Jurkat, Clone E6-1 (cell line): ENCODE measurements around the gene IFIT1.
"Not testable (repeated sequence)": the region's sequence is repeated elsewhere in the genome, so short reads cannot be mapped to it uniquely, and the experiment has no call there.

Experiments
- DNase-seq: peaks from one replicate; pipeline ENCODE4 v3.0.0-alpha.2; 2011; ENCODE audit warnings: low read depth, low spot score
- H3K4me3 ChIP-seq: 2 replicates; pipeline ENCODE4 v1.5.1; 2011; ENCODE audit warnings: mild to moderate bottlenecking, low read length, control low read depth, moderate library complexity

IFIT1 gene

GRCh38 chr10:89363729-89364442 lies 28.5 kb upstream of the IFIT1 start:
- no peak for DNase-seq
- no peak overlapping the region for H3K4me3 ChIP-seq

- no peak overlapping the region for H3K4me3 ChIP-seq
- no peak for DNase-seq
Measured at GRCh38 chr10:89364531-89364930, 27.9 kb upstream of the IFIT1 start.

DNA sequence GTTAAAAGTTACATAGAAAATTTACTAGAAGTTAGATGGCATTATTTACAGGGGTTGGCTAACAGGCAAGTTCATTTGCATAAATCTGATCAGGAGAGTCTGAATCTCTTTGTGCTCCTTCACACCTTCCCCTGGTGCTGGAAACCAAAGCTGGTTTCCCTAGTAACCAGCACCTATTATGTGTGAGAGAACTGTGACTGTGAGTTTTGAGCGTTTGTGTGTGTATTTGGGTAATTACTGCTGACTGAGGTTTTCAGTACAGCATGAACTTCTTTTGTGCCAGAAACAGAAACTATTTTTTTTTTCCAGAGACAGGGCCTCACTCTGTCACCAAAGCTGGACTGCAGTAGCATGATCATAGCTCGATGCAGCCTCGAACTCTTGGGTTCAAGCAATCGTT lies 24.9 kb upstream of the IFIT1 start:
- no peak overlapping the region for H3K4me3 ChIP-seq
- DNase-seq, result no peak

DNA sequence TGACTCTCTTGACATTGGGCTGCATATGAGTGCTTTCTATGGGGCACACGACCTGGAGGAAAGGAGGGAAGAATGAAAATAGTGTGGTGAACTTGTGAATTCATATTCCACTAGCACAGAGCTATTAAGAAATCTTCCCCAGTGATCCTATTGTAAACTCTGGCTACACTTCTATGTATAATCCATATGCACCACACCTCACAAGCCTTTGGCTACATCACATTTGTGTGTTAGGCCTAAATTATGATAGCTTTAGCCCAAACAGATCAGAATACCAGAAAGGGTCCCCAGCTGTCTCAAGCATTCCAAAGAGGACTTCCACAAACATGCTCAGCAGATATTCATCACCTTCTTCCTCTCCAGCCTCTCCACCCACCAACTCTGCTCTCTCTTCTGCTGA lies 24.3 kb upstream of the IFIT1 start:
- H3K4me3 ChIP-seq, result no peak overlapping the region
- DNase-seq, result no peak

DNA sequence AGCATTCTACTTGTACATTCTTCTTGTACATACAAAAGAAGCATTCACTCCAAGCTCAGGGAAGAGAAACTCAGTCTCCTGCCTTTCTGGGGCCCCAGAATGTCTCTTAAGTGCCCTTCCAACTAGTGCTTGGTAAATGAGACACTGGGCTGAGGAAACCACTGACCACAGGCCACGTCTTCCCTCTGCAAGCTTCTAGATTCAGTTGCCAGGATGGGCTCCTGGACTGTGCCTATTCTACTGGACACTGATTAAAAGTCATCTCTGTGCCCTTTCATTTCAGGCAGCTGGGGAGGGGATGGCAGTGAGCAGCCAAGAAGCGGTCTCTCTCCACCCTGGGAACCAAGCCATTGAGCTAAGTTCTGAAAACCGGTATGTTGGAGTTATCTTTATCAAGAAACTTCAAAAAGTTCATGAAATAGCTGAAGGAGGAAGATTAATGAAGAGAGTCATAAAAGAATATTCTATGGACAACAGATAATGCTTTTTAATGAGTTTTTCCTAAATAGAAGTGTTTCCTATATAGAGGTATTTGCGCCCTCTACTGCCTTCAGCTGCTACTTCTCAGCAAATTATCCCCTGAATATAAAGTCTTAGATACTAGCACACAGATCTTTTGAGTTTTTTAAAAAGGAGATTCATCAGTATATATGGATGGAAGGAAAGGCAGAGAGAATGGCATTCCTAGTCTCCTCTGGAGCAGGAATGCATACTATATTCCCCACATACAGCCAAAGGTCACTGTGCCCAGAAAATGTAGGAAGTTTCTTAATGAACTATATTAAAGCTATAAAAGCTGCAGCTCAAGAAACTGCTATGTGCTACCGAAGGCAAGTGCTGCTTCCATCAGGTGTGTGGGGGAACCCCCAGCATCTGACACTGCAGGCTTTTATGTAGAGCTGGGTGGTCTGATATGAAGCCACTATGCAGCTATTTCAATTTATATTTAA lies 23.0 kb upstream of the IFIT1 start:
- no peak for DNase-seq
- no peak overlapping the region for H3K4me3 ChIP-seq

DNA sequence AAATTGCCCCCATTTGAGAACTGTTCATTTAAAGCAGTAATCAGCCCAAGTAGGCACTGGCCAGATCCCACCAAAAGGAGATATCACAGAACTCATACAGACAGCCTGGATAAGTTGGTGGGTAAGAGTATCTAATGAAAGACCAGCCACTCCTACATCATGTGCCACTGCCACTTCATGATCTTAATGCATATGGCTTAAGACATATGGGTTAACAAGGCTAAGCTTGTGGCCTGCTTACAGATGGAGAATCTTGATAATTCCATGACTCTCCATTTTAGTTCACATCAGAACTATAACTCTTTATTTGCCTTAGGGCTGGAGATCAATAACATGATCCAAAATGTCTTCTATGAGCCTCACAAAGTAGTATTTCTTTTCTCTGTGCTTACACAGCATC lies 21.3 kb upstream of the IFIT1 start:
- no peak overlapping the region for H3K4me3 ChIP-seq
- DNase-seq, result no peak

GRCh38 chr10:89371987-89372386 lies 20.4 kb upstream of the IFIT1 start:
- no peak overlapping the region for H3K4me3 ChIP-seq
- no peak for DNase-seq

GRCh38 chr10:89373916-89374711 lies 18.3 kb upstream of the IFIT1 start:
- H3K4me3 ChIP-seq, result no peak overlapping the region
- no peak for DNase-seq

- H3K4me3 ChIP-seq, result no peak overlapping the region
- DNase-seq, result no peak
Measured at GRCh38 chr10:89374713-89375141, 17.7 kb upstream of the IFIT1 start.

DNA sequence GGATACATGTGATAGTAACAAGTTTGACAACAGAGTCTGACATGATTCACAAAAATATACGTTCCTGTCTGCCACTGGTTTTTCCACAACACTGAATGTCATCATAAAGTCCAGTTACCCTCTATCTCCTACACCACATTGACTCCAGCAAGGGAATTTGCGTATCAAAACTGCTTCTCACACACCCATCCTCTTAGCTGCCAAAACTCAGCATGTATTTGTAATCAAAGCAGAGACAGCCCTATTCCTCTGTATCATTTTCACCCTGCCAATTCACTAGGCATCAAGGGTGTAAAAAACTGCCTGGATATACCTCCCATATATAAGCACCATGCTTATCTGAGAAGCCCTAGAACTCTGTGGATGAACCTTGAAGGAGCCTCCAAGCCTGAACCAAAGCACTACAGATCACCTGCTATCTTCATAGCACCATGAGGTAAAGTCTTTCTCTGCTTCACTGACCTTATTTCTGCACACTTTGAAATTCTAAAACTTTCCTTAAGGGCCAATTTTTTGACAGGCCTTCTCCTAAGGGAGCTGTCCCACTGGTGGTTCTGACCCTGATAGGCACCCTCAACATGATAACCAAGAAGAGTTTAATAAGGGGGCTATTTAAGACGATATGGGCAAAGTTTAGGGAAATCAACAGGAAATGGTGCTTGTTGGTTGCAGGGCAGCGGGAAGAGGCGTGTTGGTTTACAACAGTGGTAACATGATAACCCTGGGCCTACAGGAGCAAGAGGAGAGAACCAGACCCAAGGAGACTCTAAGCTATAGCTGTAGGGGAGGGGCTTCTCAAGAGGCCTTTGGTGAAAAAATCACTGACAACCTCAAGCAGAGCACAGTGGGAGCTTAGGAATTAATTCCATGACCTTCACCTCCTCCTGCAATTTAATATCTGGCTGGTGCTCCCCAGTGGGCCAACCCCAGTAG lies 14.5 kb upstream of the IFIT1 start, which contains the start of gene IFIT1B:
IFIT1B (plus strand) TSS at position 352 of the 933 bp plus-strand sequence; CDS start at position 432, 80 bp downstream.
- DNase-seq, result no peak
- no peak within 1 kb of the TSS for H3K4me3 ChIP-seq

DNA sequence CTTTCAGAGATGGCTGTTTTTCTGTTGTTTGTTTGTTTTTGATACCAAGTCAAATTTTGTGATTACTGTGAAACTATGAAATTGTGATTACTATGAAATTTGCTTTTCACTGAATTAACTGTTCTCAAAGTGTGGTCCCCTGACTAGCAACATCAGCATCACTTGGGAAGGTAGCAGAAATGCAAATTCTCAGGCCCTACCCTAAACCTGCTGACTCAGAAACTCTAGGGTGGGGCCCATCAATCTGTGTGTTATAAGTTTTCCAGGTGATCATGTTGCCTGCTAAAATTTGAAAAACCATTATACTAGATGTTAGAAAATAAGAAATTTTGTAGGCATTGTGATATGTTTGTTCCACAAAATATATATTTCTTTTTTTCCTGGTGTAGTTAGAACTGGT lies 13.3 kb upstream of the IFIT1 start:
- no peak for DNase-seq
- H3K4me3 ChIP-seq, result no peak overlapping the region

- H3K4me3 ChIP-seq, result no peak overlapping the region
- DNase-seq, result no peak
Measured at GRCh38 chr10:89382757-89383156, 9.7 kb upstream of the IFIT1 start.

DNA sequence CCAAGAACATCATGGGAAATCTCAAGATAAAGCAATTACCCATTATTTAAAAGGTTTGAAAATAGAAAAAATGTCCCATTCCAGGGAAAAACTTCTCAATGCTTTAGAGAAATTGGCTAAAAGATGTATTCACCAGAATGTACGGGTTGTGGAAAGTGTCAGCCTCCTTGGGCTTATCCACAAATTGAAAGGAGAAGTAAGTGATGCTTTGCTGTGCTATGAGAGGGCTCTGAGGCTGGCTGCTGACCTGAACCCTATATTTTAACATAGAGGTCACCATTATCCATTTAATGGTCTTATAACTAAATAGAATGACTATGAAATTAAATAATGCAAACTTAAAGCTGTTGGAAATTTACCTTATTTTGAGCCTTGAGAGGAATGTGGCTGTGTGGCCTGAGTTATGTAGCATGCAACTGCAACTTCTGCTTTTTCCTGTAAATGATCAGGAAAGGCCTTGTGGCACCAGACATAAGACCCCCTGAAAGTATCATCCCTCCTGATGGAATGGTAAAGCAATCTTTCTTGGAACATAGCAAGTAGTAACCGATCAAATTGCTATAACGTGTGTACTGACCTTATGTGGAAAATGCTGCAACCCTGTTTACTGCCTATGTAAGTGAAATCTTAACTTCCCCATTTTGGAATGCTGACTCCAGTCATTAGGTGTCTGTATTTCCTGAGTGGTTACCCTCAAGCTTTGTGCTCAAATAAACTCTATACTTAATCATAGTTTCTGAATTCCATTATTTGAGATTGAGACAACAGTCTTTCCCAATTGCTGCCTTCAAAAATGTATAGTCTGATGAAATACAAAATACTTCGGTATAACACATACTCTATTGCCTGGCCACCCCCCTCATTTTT lies 7.7 kb upstream of the IFIT1 start:
- DNase-seq, result no peak

DNA sequence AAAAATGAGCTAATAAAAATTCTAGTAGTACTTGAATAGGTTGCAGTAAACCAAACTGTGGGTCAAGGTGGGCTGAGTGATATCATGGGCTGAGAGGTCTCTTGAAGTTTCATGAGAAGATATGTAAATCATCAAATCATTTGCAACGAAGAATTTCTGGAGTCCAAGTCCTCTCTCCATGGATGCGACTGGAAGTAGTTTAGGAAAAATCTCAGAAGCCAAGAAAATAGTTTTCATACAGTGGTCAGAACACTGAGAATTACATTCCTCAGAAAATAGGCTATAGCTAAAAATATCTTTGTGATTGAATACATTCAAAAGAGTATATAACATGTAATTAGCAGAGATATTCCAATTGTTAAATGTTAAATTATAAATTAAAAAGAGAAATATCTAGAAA lies 3.6 kb upstream of the IFIT1 start:
- no peak for DNase-seq
- H3K4me3 ChIP-seq, result no peak overlapping the region

More for the DNA sequence above, 7.7 kb upstream of the IFIT1 start:
- no peak overlapping the region for H3K4me3 ChIP-seq

DNA sequence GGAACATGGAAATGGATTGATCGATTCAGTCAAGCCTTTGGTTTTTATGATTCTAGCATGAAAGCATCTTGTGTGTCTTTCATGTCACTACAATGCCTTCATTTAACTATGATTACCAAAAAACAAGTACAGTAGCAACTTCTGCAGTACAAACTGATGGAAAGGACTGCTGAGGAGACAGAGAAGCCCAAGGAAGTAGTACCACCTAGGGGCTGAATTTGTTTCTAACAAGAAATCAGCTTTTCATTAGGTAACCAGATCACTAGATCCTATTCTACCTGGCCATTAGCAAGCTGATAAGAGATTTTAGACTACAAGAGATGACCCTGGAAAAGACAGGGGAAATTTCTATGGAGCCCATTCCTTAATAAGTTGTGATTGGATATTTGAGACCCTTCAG lies 3.2 kb upstream of the IFIT1 start:
- no peak for DNase-seq
- H3K4me3 ChIP-seq, result no peak overlapping the region

GRCh38 chr10:89390476-89391225 lies 1.8 kb upstream of the IFIT1 start:
- H3K4me3 ChIP-seq, result no peak overlapping the region
- DNase-seq, result no peak

- not testable (repeated sequence) for H3K4me3 ChIP-seq, DNase-seq
Measured at GRCh38 chr10:89391226-89391576, 1.2 kb upstream of the IFIT1 start.
